Left lobe of liver (tissue), 1 donor: ENCODE results near the gene MAT2A. TPM values are rescaled to one million over a fixed set of nuclear protein-coding genes. Genes with fewer than 3 reads are reported as not detected.

Source experiments
- total RNA-seq: library from RNA; stranded (reverse); gene quantifications from one replicate; pipeline ENCODE4 v1.2.1, GENCODE V29; 2021
- donor health status: DM: no; HTN: yes; CAD: no.

MAT2A gene
- total RNA-seq, 1 donor from 2014 or later, result 76.6 TPM

Other genes starting within 250 kb of the MAT2A start
- gene TGOLN2, start 211.2 kb upstream of the MAT2A start, total RNA-seq, result 89.6 TPM
- 113 TPM for gene RETSAT, start 184.6 kb upstream of the MAT2A start, total RNA-seq
- gene ELMOD3, start 184.4 kb upstream of the MAT2A start, total RNA-seq, result 12.7 TPM
- gene CAPG, start 128.8 kb upstream of the MAT2A start, total RNA-seq, result 5.0 TPM
- gene SH2D6, start 120.5 kb upstream of the MAT2A start, total RNA-seq, result 3.1 TPM
- 232 TPM for gene GGCX, start 22.3 kb downstream of the MAT2A start, total RNA-seq
- gene VAMP8, start 38.4 kb downstream of the MAT2A start, total RNA-seq, result 69.9 TPM
- gene VAMP5, start 45.3 kb downstream of the MAT2A start, total RNA-seq, result 31.7 TPM
- gene RNF181, start 56.6 kb downstream of the MAT2A start, total RNA-seq, result 52.8 TPM
- gene TMEM150A, start 63.5 kb downstream of the MAT2A start, total RNA-seq, result 20.0 TPM
- 15.9 TPM for gene C2orf68, start 72.9 kb downstream of the MAT2A start, total RNA-seq
- gene USP39, start 77.0 kb downstream of the MAT2A start, total RNA-seq, result 18.6 TPM
- gene SFTPB, start 129.0 kb downstream of the MAT2A start, total RNA-seq, result 9.8 TPM
- 0.68 TPM for gene GNLY, start 155.2 kb downstream of the MAT2A start, total RNA-seq
- 28.0 TPM for gene ATOH8, start 214.8 kb downstream of the MAT2A start, total RNA-seq